PC-3 (cell line): ENCODE results near the gene NEGR1. TPM values are rescaled to one million over a fixed set of nuclear protein-coding genes. Genes with fewer than 3 reads are reported as not detected.

Experiments
- ATAC-seq: fragments of 200-7000 bp; cut with Tn5 transposase; 2 replicates; pipeline ENCODE4 v1.9.1; 2020; ENCODE audit warnings: mild to moderate bottlenecking, moderate library complexity
- BruUV-seq: library from RNA; stranded (reverse); fragments of 400-500 nt; replicated peaks from 2 replicates; lab custom pipeline; 2021; lab: Mats Ljungman, UMichigan
- CTCF ChIA-PET: fragments of 300-600 bp; sonication (Branson Sonifier 250); formaldehyde crosslinking; loops from one replicate; lab custom pipeline; 2022; ENCODE audit warnings: antibody characterized with exemption; lab: Charles Lee
- POLR2A ChIA-PET: fragments of 300-600 bp; sonication (Branson Sonifier 250); formaldehyde crosslinking; loops from one replicate; lab custom pipeline; 2022; ENCODE audit warnings: antibody characterized with exemption; ENCODE audit not compliant: unreplicated experiment; lab: Charles Lee
- DNase-seq: peaks from one replicate; pipeline ENCODE4 v3.0.0-alpha.2; 2015
- H2AFZ ChIP-seq: fragments of 300-600 bp; sonication (generic); 2 replicates; pipeline ENCODE4 v1.6.0; 2016; ENCODE audit warnings: antibody characterized with exemption, low read length
- H3F3A ChIP-seq: fragments of 300-600 bp; sonication (generic); one replicate; pipeline ENCODE4 v1.6.0; 2017; ENCODE audit warnings: antibody characterized with exemption, low read length, control low read depth, mild to moderate bottlenecking; ENCODE audit not compliant: unreplicated experiment
- H3K27ac ChIP-seq: fragments of 300-600 bp; sonication (generic); 2 replicates; pipeline ENCODE4 v1.5.1; 2016; ENCODE audit warnings: mild to moderate bottlenecking, low read length
- H3K27me3 ChIP-seq: fragments of 300-600 bp; sonication (generic); 2 replicates; pipeline ENCODE4 v1.6.1; 2016; ENCODE audit warnings: low read length, mixed read lengths
- H3K36me3 ChIP-seq: fragments of 300-600 bp; sonication (generic); 2 replicates; pipeline ENCODE4 v1.6.1; 2016; ENCODE audit warnings: low read depth, mixed run types, low read length, mixed read lengths
- H3K4me1 ChIP-seq: fragments of 300-600 bp; sonication (generic); 2 replicates; pipeline ENCODE4 v1.5.1; 2016; ENCODE audit warnings: low read length; ENCODE audit not compliant: insufficient read depth
- H3K4me2 ChIP-seq: fragments of 300-600 bp; sonication (generic); 2 replicates; pipeline ENCODE4 v1.6.0; 2016; ENCODE audit warnings: low read length
- H3K4me3 ChIP-seq: fragments of 300-600 bp; sonication (generic); 2 replicates; pipeline ENCODE4 v1.5.1; 2016; ENCODE audit warnings: mild to moderate bottlenecking, low read length, mixed read lengths
- H3K79me2 ChIP-seq: fragments of 300-600 bp; sonication (generic); 2 replicates; pipeline ENCODE4 v1.6.1; 2017; ENCODE audit warnings: low read length, mixed read lengths
- H3K9ac ChIP-seq: fragments of 300-600 bp; sonication (generic); 2 replicates; pipeline ENCODE4 v1.6.0; 2016; ENCODE audit warnings: mild to moderate bottlenecking, low read length
- H3K9me2 ChIP-seq: fragments of 300-600 bp; sonication (generic); replicated peaks from 2 replicates; pipeline ENCODE4 v1.6.1; 2016; ENCODE audit warnings: mixed run types, low read length, mixed read lengths
- H3K9me3 ChIP-seq: fragments of 300-600 bp; sonication (generic); 2 replicates; pipeline ENCODE4 v1.6.1; 2016; ENCODE audit warnings: low read length, mixed read lengths
- H4K20me1 ChIP-seq: fragments of 300-600 bp; sonication (generic); 2 replicates; pipeline ENCODE4 v1.6.1; 2016; ENCODE audit warnings: low read length, mixed read lengths
- EZH2 ChIP-seq: fragments of 300-600 bp; sonication (generic); IDR thresholded peaks from one replicate; pipeline ENCODE4 v1.6.1; 2017; ENCODE audit warnings: antibody characterized with exemption, mild to moderate bottlenecking, low read length; ENCODE audit not compliant: unreplicated experiment
- EZH2phosphoT487 ChIP-seq: fragments of 300-600 bp; sonication (generic); IDR thresholded peaks from 2 replicates; pipeline ENCODE4 v1.6.1; 2018; ENCODE audit warnings: mild to moderate bottlenecking, antibody characterized with exemption, low read length, borderline replicate concordance
- intact Hi-C: fragments of 100-400 bp; cut with micrococcal nuclease; formaldehyde crosslinking; loops from 2 replicates; pipeline ENCODE4 v1.9.0; 2023
- total RNA-seq: library from RNA; depleted of rRNA; stranded (reverse); fragments of >200 nt; gene quantifications from 2 replicates; pipeline ENCODE4 v1.2.3, GENCODE V29; 2014
- TF ChIP-seq, protein P1 (sequence below): fragments of 300-600 bp; sonication (generic); conservative IDR thresholded peaks from 2 replicates; pipeline ENCODE4 v1.5.1; 2017; ENCODE audit warnings: antibody characterized with exemption, low read depth, mild to moderate bottlenecking, low read length

The NEGR1 gene
- total RNA-seq, 1 experiment from 2014 or later: 3.4 TPM

DNA sequence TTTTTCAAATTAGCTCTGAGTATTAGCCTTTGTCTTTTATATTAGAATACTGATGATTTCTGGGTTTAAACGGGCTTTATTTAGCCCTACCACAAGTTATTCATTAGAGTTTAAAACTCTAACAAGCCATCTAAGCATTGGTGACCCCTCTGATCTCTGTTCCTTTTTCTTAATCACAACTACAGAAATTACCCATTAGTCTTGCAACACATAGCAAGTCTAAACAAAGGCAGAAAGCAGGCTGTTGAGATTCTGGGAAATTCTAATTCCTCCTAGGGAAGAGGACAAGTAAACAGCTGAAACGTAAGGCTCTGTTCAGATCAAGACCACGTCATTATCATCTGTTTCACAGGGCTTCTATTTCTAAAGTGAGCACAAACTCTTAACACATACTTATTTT lies 710.3 kb downstream of the NEGR1 start:
- Histone ChIP-seq H3K4me1 (no peaks in the 10 kb centered on the region), H3K27ac (no peak overlapping the region), H3K36me3 (no peaks in the 10 kb centered on the region), H3K79me2 (no peaks in the 10 kb centered on the region), H3K9ac (no peak overlapping the region), H4K20me1 (no peaks in the 10 kb centered on the region), H3K4me3 (no peak overlapping the region), H3K9me3 (no peaks in the 10 kb centered on the region), H2AFZ (no peak overlapping the region), H3F3A (no peaks in the 10 kb centered on the region), H3K9me2 (no peaks in the 10 kb centered on the region), H3K27me3 (no peaks in the 10 kb centered on the region), H3K4me2 (no peak overlapping the region)
- no peak for ATAC-seq
- ChIA-PET POLR2A (no interaction called here), CTCF (interaction anchor here (0.6 kb wide), 2 partner anchors 169 to 376 kb away, joined by 3 to 7 read pairs; no protein-coding TSS in a partner anchor)
- DNase-seq: no peak
- intact Hi-C loops: no loop called here
- BruUV-seq: no TSS peak
- TF ChIP-seq, protein P1, sequence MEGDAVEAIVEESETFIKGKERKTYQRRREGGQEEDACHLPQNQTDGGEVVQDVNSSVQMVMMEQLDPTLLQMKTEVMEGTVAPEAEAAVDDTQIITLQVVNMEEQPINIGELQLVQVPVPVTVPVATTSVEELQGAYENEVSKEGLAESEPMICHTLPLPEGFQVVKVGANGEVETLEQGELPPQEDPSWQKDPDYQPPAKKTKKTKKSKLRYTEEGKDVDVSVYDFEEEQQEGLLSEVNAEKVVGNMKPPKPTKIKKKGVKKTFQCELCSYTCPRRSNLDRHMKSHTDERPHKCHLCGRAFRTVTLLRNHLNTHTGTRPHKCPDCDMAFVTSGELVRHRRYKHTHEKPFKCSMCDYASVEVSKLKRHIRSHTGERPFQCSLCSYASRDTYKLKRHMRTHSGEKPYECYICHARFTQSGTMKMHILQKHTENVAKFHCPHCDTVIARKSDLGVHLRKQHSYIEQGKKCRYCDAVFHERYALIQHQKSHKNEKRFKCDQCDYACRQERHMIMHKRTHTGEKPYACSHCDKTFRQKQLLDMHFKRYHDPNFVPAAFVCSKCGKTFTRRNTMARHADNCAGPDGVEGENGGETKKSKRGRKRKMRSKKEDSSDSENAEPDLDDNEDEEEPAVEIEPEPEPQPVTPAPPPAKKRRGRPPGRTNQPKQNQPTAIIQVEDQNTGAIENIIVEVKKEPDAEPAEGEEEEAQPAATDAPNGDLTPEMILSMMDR: no peak
- no peak for TF ChIP-seq EZH2phosphoT487
- no peak for TF ChIP-seq EZH2

- no TSS peak for BruUV-seq
- TF ChIP-seq EZH2 (no peak), EZH2phosphoT487 (no peak)
- TF ChIP-seq, protein P1: no peak
- DNase-seq (no peak), ATAC-seq (no peak)
- Histone ChIP-seq H3K9ac (no peak overlapping the region), H3K4me3 (no peak overlapping the region), H3K27ac (no peak overlapping the region), H3K9me3 (no peaks in the 10 kb centered on the region), H3K4me2 (no peak overlapping the region), H3K36me3 (no peaks in the 10 kb centered on the region), H3K79me2 (no peaks in the 10 kb centered on the region), H3K27me3 (no peaks in the 10 kb centered on the region), H3K9me2 (no peaks in the 10 kb centered on the region), H3F3A (peaks cover 3% of the 10 kb centered on the region), H3K4me1 (peaks cover 8% of the 10 kb centered on the region), H4K20me1 (no peaks in the 10 kb centered on the region), H2AFZ (no peak overlapping the region)
- ChIA-PET CTCF (no interaction called here), POLR2A (no interaction called here)
- intact Hi-C loops: no loop called here
Observed at GRCh38 chr1:71566413-71566812, 715.9 kb downstream of the NEGR1 start.

DNA sequence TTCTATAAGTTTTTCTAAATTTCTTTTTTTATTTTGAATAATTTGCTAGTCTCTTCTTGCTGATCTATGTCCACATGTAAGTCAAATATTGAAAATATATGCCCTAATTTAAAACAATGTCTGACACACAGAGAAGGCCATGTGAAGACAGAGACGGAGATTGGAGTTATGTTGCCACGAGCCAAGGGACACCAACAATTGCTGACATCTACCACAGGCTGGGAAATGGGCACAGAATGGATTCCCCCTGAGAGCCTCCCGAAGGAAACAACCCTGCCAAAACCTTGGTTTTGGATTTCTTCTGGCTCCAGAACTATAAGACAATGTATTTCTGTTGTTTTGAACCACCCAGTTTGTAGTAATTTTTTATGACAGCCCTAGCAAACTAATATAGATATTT lies 716.5 kb downstream of the NEGR1 start:
- ChIA-PET POLR2A (no interaction called here), CTCF (no interaction called here)
- TF ChIP-seq, protein P1: no peak
- no peak for TF ChIP-seq EZH2
- TF ChIP-seq EZH2phosphoT487: no peak
- H4K20me1 ChIP-seq: no peaks in the 10 kb centered on the region
- peaks cover 3% of the 10 kb centered on the region for H3F3A ChIP-seq
- H3K27me3 ChIP-seq: no peaks in the 10 kb centered on the region
- peaks cover 13% of the 10 kb centered on the region for H3K4me1 ChIP-seq
- intact Hi-C loops: no loop called here
- no peak overlapping the region for H3K9ac ChIP-seq
- no peak overlapping the region for H3K4me3 ChIP-seq
- H3K4me2 ChIP-seq: no peak overlapping the region
- no peaks in the 10 kb centered on the region for H3K79me2 ChIP-seq
- no peaks in the 10 kb centered on the region for H3K9me3 ChIP-seq
- no peak overlapping the region for H3K27ac ChIP-seq
- DNase-seq (no peak), ATAC-seq (no peak)
- no peaks in the 10 kb centered on the region for H3K9me2 ChIP-seq
- H2AFZ ChIP-seq: no peak overlapping the region
- no TSS peak for BruUV-seq
- H3K36me3 ChIP-seq: no peaks in the 10 kb centered on the region
